NOMO-1 treated with DMSO at 0.1 percent for 48 hours (cell line): ENCODE data around the gene ZNRF1.
A peak's percentile ranks its signal among the peaks of the same experiment; 100 is the strongest.
"Not testable (repeated sequence)": the region's sequence is repeated elsewhere in the genome, so short reads cannot be mapped to it uniquely, and the experiment has no call there.

Source experiments
- DNase-seq: peaks from one replicate; lab custom pipeline; 2025; ENCODE audit not compliant: unreplicated experiment; lab: John Stamatoyannopoulos, UW

ZNRF1 gene

GRCh38 chr16:75074920-75075687 is 76.3 kb downstream of the ZNRF1 start:
- peak; percentile 93 for DNase-seq

DNA sequence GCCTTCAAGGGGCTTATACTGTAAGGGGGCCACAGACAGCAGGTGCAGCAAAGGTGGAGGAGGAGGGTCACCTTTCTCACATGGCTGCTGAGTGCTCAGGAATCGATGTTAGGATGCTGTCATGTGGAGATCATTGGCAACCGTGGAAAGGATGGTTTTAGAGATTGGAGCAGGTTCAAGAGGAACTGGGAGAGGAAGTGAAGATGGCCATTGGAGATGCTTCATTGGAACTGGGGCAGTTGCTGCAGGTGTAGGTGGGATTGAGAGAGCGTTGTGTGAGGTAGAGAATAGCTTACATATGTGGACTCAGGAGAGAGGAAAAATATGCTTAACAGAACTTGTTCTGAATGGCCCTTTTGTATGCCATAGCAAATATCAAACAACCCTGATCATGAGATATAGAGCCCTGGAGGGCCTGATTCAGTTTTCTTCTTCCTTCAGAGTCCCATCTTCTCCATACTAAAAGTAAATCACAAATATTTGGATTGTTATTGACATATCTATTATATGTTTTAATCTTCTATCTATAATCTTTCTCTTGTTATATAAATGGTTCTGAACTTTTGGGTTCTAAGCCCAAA is 77.0 kb downstream of the ZNRF1 start:
- DNase-seq, result no peak

GRCh38 chr16:75078886-75079285 is 80.1 kb downstream of the ZNRF1 start:
- no peak for DNase-seq

DNA sequence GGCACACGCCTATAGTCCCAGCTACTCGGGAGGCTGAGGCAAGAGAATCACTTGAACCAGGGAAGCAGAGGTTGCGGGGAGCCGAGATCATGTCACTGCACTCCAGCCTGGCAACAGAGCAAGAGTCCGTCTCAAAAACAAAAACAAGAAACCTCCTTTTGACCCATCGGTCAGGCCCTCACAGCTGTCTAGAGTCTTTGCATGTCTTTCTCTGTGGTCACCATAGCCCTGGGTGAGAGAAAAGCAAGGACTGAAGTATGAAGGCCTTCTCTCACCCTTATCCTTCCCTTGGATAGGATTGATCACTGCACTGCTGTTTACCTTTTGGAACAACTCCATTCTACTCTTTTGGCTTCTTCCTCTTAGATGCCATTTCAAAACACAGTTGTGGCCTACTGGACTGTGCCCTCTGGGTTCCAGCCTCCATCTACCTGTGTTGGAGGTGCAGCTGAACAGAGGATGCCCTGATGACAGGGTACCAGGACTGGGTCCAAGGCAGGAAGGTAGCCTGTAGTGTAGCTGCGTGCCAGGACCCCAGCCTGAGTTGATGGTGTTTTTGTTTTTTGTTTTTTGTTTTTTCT is 80.6 kb downstream of the ZNRF1 start:
- no peak for DNase-seq

DNA sequence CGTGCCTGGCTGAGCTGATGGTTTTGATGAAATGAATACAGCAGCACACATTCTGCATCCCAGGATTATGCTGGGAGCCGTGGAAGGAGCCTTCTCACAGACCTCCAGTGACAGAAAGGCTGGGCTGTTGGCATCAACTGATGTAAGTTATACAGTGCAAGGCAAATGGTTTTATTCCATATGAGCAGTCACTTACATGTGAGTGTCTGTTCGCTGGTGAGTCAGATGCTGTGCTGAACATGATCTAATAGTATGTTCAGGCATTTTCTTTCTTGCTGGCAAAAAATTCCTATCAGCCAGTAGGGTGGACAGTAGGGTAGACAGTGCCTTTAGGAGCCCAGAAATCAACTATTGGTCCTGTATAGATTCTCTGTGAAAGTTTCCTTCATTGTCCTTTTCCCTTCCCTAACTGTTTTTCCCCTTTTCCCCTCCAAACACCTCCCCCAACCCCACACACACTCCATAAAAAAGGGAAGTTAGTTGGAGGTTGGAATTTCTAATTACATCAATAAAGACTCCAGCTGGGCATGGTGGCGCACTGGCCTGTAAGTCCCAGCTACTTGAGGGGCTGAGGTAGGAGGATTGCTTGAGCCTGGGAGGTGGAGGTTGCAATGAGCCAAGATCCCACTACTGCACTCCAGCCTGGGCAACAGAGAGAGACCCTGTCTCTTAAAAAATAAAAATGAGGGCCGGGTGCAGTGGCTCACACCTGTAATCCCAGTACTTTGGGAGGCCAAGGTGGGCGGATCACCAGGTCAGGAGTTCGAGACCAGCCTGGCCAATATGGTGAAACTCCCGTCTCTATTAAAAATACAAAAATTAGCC is 81.6 kb downstream of the ZNRF1 start:
- no peak for DNase-seq

DNA sequence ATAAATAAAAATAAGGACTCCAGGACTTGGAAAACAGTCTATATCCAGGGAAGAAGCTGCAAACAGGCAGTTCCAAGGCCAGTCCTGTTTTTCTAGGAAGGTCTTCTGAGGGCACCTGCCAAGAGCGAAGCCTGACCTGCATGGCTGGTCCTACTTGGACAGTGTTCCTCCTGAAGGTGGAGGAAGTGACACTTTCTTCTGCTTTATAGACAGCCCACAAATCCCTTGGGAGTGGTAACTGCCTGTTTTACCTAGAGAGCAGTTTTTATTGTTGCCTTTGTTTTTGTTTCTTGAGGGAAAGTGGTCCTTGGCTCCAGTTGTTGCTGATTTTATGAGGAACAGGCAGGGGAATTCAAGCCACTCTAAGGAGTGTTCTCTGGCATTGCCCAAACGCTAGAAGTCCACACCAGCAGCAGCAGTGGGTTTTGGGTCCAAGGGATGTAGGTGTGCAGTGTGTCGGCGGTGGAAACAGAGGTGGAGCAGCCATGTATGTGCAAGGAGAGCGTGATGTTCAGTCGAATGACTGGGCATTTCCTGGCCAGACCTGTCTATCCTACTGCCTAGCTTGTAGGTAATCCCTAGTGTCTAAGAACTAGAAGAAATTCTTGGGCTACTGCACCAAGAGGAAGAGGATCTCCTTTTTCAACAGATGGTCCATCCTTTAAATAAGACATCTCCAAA is 82.5 kb downstream of the ZNRF1 start:
- DNase-seq, result no peak

DNA sequence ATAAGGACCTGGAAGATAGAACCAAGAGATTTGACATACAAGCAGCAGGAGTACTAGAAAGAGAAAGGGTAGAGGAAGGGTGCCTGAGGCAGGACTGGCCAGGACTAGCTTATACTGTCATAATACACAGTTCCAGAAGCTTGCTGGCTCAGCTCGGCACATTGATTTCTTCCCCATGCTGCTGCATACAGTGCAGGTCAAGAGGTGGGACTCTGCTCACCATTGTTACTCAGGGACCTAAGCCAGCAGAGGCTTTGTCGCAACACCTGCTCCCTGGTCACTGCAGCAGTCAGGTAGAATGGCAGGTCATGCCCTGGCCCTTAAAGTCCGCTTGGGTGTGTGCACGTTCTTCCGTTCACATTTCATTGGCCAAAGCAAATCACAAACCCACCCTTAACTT is 85.0 kb downstream of the ZNRF1 start:
- DNase-seq, result no peak

- DNase-seq, result no peak
Observed at GRCh38 chr16:75085556-75085955, 86.7 kb downstream of the ZNRF1 start.

DNA sequence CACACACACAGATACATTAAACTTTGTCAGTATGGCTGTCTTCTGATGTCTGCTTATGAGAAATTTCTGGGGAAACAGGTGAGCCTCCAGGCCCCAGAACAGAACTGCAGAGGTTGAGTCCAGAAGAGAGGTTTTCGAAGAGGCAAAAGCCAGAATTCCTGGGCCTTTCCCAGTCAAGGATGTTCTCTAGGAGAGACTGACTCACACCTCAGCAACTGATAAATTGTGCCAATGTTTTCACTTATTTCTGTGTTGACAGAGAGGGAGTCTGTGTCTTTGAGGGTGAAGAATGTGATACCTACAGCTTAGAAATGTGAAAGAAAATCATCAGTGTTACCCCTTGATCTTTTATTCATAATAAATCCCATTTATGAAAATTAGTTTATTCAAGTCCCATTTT is 87.5 kb downstream of the ZNRF1 start:
- DNase-seq, result no peak

DNA sequence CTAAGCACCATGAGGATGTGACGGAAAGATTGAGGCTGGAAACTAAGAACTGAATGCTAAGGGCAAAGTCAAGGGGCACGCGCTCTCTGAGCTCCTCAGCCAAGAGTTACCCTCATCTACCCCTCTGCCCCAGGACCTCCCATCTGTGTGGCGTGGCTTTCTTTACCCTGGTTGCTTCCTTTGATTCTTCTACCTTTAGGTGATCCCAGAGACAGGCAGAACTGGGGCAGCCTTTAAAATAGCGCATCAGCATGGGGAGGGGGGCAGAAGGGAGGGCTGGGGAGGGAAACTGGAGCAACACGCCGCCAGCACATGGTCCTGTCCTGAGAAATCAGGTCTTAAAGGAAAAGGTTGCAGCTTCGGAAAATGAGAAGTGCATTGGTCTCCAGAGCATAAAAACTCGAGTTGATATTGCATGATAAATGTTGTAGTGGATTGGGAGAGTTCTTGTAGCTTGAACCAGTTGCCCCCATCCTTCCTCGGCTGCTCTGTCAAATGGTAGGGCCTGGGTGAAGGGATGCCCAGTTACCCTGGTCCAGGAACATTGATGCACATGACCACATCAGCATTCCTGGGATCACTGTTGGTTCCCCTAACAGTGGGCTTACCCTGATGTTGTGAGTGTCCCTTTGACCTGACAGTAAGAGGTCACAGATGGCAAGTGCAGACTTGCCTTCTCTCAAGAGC is 88.0 kb downstream of the ZNRF1 start:
- DNase-seq, result no peak

- DNase-seq, result no peak
Observed at GRCh38 chr16:75087375-75087979, 88.7 kb downstream of the ZNRF1 start.

GRCh38 chr16:75088216-75088615 is 89.4 kb downstream of the ZNRF1 start:
- DNase-seq, result no peak

DNA sequence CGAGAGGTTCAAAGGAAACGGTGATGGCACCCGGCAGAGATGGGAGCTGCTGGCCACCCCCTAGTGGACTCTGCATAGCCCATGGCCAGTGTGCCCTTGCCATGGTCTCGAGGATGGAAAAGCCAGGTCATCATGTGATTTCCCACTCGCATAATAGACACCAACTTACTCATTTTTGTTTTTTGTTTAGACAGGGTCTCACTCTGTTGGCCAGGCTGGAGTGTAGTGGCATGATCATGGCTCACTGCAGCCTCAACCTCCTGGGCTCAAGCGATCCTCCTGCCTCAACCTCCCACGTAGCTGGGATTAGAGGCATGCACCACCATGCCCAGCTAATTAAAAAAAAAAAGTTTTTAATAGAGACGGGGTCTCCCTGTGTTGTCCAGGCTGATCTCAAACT is 90.1 kb downstream of the ZNRF1 start:
- DNase-seq, result no peak

DNA sequence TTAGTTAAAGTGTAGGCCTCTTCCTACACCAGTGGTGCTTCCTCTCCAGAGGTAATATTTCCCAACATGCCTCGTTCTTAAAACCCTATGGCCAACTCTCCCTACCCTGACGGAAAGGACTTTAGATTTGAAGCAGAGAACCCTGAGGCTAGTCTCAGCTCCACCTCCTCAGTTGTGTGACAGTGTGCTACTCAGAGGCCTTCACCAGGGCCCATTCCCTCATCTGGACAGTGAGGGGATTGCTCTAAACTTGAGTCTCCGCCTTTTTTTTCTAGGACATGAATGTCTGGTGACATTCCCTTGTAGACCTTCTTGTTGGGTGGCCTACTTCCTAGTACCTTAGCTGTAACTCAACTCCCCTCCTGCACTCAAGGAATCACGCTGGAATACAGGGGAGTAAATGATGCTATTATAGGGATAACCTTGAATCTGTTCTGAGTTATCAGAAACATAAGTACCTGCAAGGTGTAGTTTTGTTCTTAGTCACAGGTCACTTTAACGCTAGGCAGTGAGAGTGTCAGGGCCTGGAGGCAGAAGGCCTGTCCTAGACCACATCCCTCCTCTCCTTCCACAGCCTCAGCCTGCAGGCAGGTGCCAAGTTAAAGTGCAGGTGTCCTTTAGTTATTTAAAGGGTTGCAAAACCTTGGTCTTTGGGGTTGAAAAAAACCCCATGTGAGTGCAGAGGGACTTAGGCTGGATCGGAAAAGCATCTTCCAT is 90.8 kb downstream of the ZNRF1 start:
- DNase-seq, result no peak

DNA sequence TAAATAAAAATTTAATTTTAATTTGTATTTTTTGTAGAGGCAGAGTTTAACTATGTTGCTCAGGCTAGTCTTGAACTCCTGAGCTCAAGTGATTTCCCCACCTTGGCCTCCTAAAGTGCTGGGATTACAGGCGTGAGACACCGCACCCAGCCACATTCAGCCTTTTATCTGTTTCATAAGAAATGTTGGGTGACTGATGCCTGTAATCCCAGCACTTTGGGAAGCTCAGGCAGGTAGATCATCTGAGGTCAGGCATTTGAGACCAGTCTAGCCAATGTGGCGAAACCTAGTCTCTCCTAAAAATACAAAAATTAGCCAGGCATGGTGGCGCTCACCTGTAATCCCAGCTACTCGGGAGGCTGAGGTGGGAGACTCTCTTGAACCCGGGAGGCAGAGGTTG is 92.1 kb downstream of the ZNRF1 start:
- DNase-seq, result not testable (repeated sequence)

GRCh38 chr16:75091619-75092018 is 92.8 kb downstream of the ZNRF1 start:
- DNase-seq, result not testable (repeated sequence)

DNA sequence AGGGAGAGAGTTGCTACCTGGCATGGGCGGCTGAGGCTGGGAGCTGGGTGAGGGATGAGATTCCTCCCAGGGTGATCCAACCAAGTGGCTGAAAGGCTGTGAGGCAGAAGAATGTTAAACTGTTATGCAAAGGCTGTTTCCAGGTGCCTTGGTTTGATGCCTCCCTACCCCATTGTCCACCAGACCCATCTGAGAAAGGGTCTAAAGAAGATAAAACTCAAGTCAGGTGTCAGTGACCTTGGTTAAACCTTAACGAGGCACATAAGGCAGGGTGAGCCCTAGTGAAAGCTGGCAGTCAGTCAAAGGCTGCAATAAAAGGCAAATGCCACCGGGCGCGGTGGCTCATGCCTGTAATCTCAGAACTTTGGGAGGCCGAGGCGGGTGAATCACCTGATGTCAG is 94.0 kb downstream of the ZNRF1 start:
- DNase-seq, result no peak

DNA sequence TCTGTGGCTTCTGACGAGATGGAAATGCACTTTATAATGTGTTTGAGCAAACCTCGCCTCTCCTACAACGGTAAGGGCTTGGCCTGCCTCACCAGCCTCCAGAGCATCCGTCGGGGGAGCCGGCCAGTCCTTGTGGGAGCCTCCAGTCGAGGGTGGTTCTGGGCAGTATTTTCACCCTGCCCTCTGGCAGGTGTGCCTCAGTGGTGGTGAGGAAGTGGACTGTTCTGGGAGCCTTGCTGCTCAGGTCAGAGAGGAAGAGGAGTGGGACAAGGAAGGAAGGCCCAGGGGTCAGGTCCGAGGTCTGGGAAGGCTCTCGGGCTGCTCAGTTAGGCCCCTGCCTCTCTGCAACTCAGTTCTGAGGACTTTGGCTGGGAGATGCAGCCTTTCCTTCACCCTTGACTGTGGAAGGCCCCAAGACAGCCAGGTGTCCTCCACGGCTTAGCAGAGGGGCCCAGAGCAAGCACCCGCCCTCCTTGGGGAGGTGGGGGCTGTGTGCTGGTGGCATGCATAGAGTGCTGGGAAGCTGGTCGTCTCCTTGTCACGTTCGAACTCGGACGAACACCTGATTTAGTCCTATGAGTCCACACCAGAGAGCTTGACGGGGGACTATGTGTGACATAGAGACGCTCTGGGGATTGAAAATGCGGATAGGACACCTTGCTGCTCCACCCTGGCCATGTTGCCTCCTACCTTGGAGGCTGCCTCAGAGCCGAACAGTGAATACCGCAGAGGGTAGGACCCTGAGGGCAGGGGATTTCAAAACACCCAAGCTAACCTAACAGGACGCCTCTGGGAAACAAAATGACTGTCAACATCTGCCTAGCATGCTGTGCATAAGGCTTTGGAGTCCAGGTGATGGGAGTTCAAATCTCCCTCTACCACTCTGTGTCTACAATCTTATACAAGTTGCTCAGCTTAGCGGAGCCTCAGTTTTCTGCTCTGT is 95.0 kb downstream of the ZNRF1 start:
- DNase-seq, result no peak
